Esophagus (tissue), 2 donors: Measurements from ENCODE around the gene ZC3H15. TPM values are rescaled to one million over a fixed set of nuclear protein-coding genes. Genes with fewer than 3 reads are reported as not detected.
"Not testable (repeated sequence)": the region's sequence is repeated elsewhere in the genome, so short reads cannot be mapped to it uniquely, and the experiment has no call there.

ENCODE experiments used
- H3K27ac ChIP-seq, 2 donors: one replicate each; pipeline ENCODE4 v1.5.1; 2013; ENCODE audit warnings: low read depth in 2 of 2, mild to moderate bottlenecking in 2 of 2, inconsistent platforms in 1 of 2, low read length in 1 of 2, moderate library complexity in 1 of 2
- H3K27me3 ChIP-seq, 2 donors: one replicate each; pipeline ENCODE4 v1.6.1; 2013; ENCODE audit warnings: low read length in 2 of 2, control low read depth in 1 of 2, mild to moderate bottlenecking in 1 of 2; ENCODE audit not compliant: insufficient read depth in 2 of 2, control insufficient read depth in 1 of 2
- H3K36me3 ChIP-seq, 2 donors: one replicate each; pipeline ENCODE4 v1.6.1; 2013; ENCODE audit warnings: low read length in 1 of 2; ENCODE audit not compliant: control insufficient read depth in 2 of 2, insufficient read depth in 2 of 2
- H3K4me1 ChIP-seq, 2 donors: one replicate each; pipeline ENCODE4 v1.6.1; 2013; ENCODE audit warnings: low read length in 1 of 2; ENCODE audit not compliant: control insufficient read depth in 2 of 2, insufficient read depth in 2 of 2
- H3K4me3 ChIP-seq, 2 donors: one replicate each; pipeline ENCODE4 v1.5.1; 2013; ENCODE audit warnings: low read length in 2 of 2, mild to moderate bottlenecking in 2 of 2, low read depth in 1 of 2, moderate library complexity in 1 of 2
- H3K9me3 ChIP-seq, 2 donors: one replicate each; pipeline ENCODE4 v1.6.1; 2013; ENCODE audit warnings: mild to moderate bottlenecking in 2 of 2, low read depth in 1 of 2, low read length in 1 of 2, moderate library complexity in 1 of 2; ENCODE audit not compliant: control insufficient read depth in 2 of 2, insufficient read depth in 1 of 2
- WGBS, 2 donors: extraction: QIAGEN DNeasy Blood & Tissue Kit; methylation state at CpG; one replicate each; pipeline ENCODE4 v1.1.7; 2013; 5-methylcytosine and 5-hydroxymethylcytosine counted together
- polyA plus RNA-seq, 2 donors: library from polyadenylated mRNA; stranded (reverse); fragments of 200-250 nt; gene quantifications; one replicate each; pipeline ENCODE4 v1.2.3, GENCODE V29; 2013
- donor health status: healthy with polysubstance abuse.
- donor health status: Bipolar disorder and iron deficiency.

ZC3H15 gene
- polyA plus RNA-seq = 10 to 100 TPM; 41.0 to 51.1 TPM

- Histone ChIP-seq H3K4me1 (peaks cover 0 to 2% of the 10 kb centered on the region in 2 donors), H3K27me3 (no peaks in the 10 kb centered on the region), H3K27ac (peak within 1 kb of the TSS; percentile 91 to 97), H3K4me3 (peak within 1 kb of the TSS; percentile 87 to 98), H3K9me3 (no peaks in the 10 kb centered on the region), H3K36me3 (no peaks in the 10 kb centered on the region)
- WGBS, 2 donors = 0% methylated on average over 62 to 63 of the region's 63 CpGs
Measured at GRCh38 chr2:186485871-186486650, at the start of gene ZC3H15. Gene ZC3H15, plus strand, starts transcription at chr2:186486260. Its CDS starts 123 bp downstream, at chr2:186486383.

GRCh38 chr2:186437719-186438118 lies 48.3 kb upstream of the ZC3H15 start:
- Histone ChIP-seq H3K9me3 (peaks cover 0 to 2% of the 10 kb centered on the region in 2 donors), H3K27ac (no peak overlapping the region), H3K27me3 (no peaks in the 10 kb centered on the region), H3K4me3 (no peak overlapping the region), H3K4me1 (no peaks in the 10 kb centered on the region), H3K36me3 (no peaks in the 10 kb centered on the region)
- WGBS, 2 donors = 88 to 90% methylated on average over 6 of the region's 6 CpGs

- H3K36me3 ChIP-seq, H3K4me3 ChIP-seq, H3K4me1 ChIP-seq, H3K27me3 ChIP-seq, H3K27ac ChIP-seq, H3K9me3 ChIP-seq: not testable (repeated sequence)
- WGBS, 2 donors = 86 to 90% methylated on average over 5 of the region's 5 CpGs
Measured at GRCh38 chr2:186439673-186440095, 46.4 kb upstream of the ZC3H15 start.

- H3K9me3 ChIP-seq = peaks cover 0 to 2% of the 10 kb centered on the region in 2 donors
- no peak overlapping the region for H3K27ac ChIP-seq
- H3K4me1 ChIP-seq = no peaks in the 10 kb centered on the region
- no peak overlapping the region for H3K4me3 ChIP-seq
- no peaks in the 10 kb centered on the region for H3K27me3 ChIP-seq
- H3K36me3 ChIP-seq = no peaks in the 10 kb centered on the region
- WGBS, 2 donors = 75 to 82% methylated on average over 3 of the region's 3 CpGs
Measured at GRCh38 chr2:186440506-186440905, 45.6 kb upstream of the ZC3H15 start.

GRCh38 chr2:186442885-186443284 lies 43.2 kb upstream of the ZC3H15 start:
- no peaks in the 10 kb centered on the region for H3K36me3 ChIP-seq
- H3K9me3 ChIP-seq = no peaks in the 10 kb centered on the region
- WGBS, 2 donors = 88 to 97% methylated on average over 3 of the region's 3 CpGs
- no peak overlapping the region for H3K4me3 ChIP-seq
- no peak overlapping the region for H3K27ac ChIP-seq
- H3K4me1 ChIP-seq = no peaks in the 10 kb centered on the region
- H3K27me3 ChIP-seq = no peaks in the 10 kb centered on the region

- no peaks in the 10 kb centered on the region for H3K4me1 ChIP-seq
- 94 to 98% methylated on average over 2 of the region's 2 CpGs for WGBS, 2 donors
- no peak overlapping the region for H3K27ac ChIP-seq
- H3K36me3 ChIP-seq = no peaks in the 10 kb centered on the region
- H3K27me3 ChIP-seq = no peaks in the 10 kb centered on the region
- H3K4me3 ChIP-seq = no peak overlapping the region
- H3K9me3 ChIP-seq = no peaks in the 10 kb centered on the region
Measured at GRCh38 chr2:186443851-186444250, 42.2 kb upstream of the ZC3H15 start.

GRCh38 chr2:186445506-186445905 lies 40.6 kb upstream of the ZC3H15 start:
- Histone ChIP-seq H3K9me3 (no peaks in the 10 kb centered on the region), H3K27ac (no peak overlapping the region), H3K36me3 (no peaks in the 10 kb centered on the region), H3K4me1 (no peaks in the 10 kb centered on the region), H3K4me3 (no peak overlapping the region), H3K27me3 (no peaks in the 10 kb centered on the region)
- 91% methylated on average over 4 of the region's 4 CpGs for WGBS, 2 donors

- Histone ChIP-seq H3K27me3 (no peaks in the 10 kb centered on the region), H3K4me3 (no peak overlapping the region), H3K27ac (no peak overlapping the region), H3K4me1 (no peaks in the 10 kb centered on the region), H3K36me3 (no peaks in the 10 kb centered on the region), H3K9me3 (no peaks in the 10 kb centered on the region)
Measured at GRCh38 chr2:186455613-186456012, 30.4 kb upstream of the ZC3H15 start.

- 84 to 94% methylated on average over 4 of the region's 4 CpGs for WGBS, 2 donors
Measured at GRCh38 chr2:186456941-186457340, 29.1 kb upstream of the ZC3H15 start.

GRCh38 chr2:186457908-186458307 lies 28.2 kb upstream of the ZC3H15 start:
- Histone ChIP-seq H3K27ac (no peak overlapping the region), H3K27me3 (no peaks in the 10 kb centered on the region), H3K36me3 (no peaks in the 10 kb centered on the region), H3K4me3 (no peak overlapping the region), H3K9me3 (no peaks in the 10 kb centered on the region), H3K4me1 (no peaks in the 10 kb centered on the region)
- WGBS, 2 donors = 51 to 81% methylated on average over 3 of the region's 3 CpGs

More at GRCh38 chr2:186456941-186457340, 29.1 kb upstream of the ZC3H15 start:
- H3K9me3 ChIP-seq = no peaks in the 10 kb centered on the region
- no peaks in the 10 kb centered on the region for H3K27me3 ChIP-seq
- H3K36me3 ChIP-seq = no peaks in the 10 kb centered on the region
- H3K4me3 ChIP-seq = no peak overlapping the region
- H3K27ac ChIP-seq = no peak overlapping the region
- no peaks in the 10 kb centered on the region for H3K4me1 ChIP-seq
